Hepatocyte (in vitro differentiated cells): Measurements from ENCODE around the gene KDM4D.
"Not testable (repeated sequence)": the region's sequence is repeated elsewhere in the genome, so short reads cannot be mapped to it uniquely, and the experiment has no call there.

Experiments
- CTCF ChIP-seq: fragments of 200-600 bp; sonication (generic); IDR thresholded peaks from 2 replicates; pipeline ENCODE4 v1.5.1; 2016; ENCODE audit warnings: antibody characterized with exemption, mild to moderate bottlenecking; ENCODE audit not compliant: poor library complexity
- EZH2 ChIP-seq: fragments of 200-600 bp; sonication (generic); IDR thresholded peaks from 2 replicates; pipeline ENCODE4 v1.6.1; 2016; ENCODE audit warnings: antibody characterized with exemption, mild to moderate bottlenecking, borderline replicate concordance
- EZH2phosphoT487 ChIP-seq: fragments of 200-600 bp; sonication (generic); IDR thresholded peaks from one replicate; pipeline ENCODE4 v1.6.1; 2018; ENCODE audit warnings: antibody characterized with exemption, mild to moderate bottlenecking, low read depth, moderate library complexity; ENCODE audit not compliant: unreplicated experiment, severe bottlenecking

- not testable (repeated sequence) for TF ChIP-seq CTCF, EZH2, EZH2phosphoT487
Measured at GRCh38 chr11:94932072-94932471, 41.4 kb upstream of the KDM4D start.
